Right ventricle myocardium superior (tissue), 1 donor: ENCODE data around the gene RRAD. TPM values are rescaled to one million over a fixed set of nuclear protein-coding genes. Genes with fewer than 3 reads are reported as not detected.
A peak's percentile ranks its signal among the peaks of the same experiment; 100 is the strongest.
"Not testable (repeated sequence)": the region's sequence is repeated elsewhere in the genome, so short reads cannot be mapped to it uniquely, and the experiment has no call there.

Experiments used
- ATAC-seq: fragments of 200-7000 bp; cut with Tn5 transposase; one replicate; pipeline ENCODE4 v1.9.1; 2020; ENCODE audit warnings: mild to moderate bottlenecking; ENCODE audit not compliant: poor library complexity
- DNase-seq: peaks from one replicate; pipeline ENCODE4 v3.0.0-alpha.2; 2020
- intact Hi-C: fragments of 100-400 bp; cut with DNase I; formaldehyde crosslinking; loops from one replicate; pipeline ENCODE4 v1.11.2; 2022
- total RNA-seq: library from RNA; stranded (reverse); fragmentation: NEBNext Ultra II Directional; extraction: Animal tissue kit (Norgen Biotek cat#: 25700); gene quantifications from one replicate; pipeline ENCODE4 v1.2.1, GENCODE V29; 2021
- donor health status: DM: no; HTN: yes; CAD: no; lungs with severe emphysema.

Gene RRAD
- total RNA-seq, 1 donor from 2014 or later, result 95.4 TPM

DNA sequence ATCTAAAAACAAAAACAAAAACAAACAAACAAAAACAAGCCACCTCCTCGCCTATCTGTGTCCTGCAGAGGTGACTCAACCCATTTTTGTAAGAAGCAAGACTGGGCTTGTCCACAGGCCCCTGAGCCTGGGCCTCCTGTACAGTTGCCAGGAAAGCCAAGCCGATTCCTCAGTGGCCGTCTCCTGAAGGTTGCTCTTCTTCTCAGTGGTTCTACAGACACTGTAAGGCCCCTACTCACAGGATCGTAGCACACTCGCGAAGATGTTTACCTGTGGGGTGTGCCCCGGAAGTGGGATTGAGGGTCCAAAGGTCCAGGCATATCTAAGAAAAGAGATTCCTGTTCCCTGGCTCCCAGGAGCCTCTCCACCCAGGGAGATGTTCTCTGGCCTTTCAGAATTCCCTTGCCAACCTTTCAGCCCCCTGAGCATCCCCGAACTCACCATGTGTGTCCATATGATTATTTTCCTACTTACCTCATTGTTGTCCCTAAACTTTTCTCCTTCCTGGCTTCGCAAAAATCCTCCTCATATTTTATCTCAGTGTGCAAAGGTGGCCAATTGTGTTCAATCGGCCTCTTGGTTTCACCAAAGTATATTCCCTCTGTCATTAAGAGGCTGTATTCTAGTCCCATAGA, 28.2 kb upstream of the RRAD start:
- intact Hi-C loops, result no loop called here
- ATAC-seq (peak; percentile 10), DNase-seq (no peak)

DNA sequence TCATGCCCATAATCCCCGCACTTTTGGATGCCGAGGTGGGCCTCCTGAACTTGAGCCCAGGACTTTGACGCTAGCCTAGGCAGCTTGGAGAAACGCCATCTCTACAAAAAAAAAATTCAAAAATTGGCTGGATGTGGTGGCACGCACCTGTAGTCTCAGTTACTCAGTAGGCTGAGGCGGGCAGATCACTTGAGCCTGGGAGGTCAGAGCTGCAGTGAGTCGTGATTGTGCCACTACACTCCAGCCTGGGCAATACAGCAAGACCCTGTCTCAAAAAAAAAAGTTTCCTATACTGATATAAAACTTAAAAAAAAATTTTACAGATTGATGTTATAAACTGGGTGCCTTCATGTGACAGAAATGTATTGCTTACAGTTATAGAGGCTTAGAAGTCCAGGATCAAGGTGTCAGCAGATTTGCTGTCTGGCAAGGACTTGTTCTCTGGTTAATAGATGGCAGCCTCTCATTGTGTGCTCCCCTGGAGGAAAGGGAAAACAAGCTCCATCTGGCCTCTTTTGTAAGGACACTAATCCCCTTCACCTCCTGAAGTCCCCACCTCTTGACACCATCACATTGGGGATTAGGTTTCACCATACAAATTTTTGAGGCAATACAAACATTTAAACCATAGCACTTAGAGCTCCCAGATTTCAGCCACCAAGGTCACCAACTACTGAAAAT, 27.2 kb upstream of the RRAD start:
- DNase-seq, result no peak
- intact Hi-C loops, result no loop called here
- ATAC-seq, result no peak

DNA sequence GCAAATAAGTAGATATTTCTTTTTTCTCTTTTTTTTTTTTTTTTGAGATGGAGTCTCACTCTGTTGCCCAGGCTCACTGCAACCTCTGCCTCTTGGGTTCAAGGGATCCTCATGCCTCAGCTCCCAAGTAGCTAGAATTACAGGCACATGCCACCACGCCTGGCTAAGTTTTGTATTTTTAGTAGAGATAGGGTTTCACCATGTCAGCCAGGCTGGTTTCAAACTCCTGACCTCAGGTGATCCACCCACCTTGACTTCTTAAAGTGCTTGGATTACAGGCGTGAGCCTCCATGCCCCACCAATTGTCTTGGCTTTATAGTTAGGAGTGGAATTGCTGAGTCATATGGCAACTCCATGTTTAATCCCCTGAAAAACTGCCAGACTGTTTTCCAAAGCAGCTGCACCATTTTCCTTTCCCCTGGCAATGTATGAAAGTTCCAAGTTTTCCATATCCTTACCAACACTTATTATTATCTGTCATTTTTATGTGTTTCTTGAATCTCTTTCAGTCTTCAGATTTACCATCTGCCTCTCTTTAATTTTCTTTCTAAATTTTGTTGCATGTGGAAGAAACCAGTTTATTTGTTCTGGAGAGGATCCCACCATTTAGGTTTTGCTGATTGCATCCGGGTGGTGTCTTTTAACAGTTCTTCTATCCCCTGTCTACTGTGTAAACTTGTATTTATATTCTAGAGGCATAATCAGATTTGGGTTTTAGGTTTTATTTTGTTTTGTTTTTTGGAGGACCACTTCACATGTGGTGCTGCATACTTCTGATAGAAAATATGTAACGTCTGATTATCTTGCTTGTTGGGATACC, 25.8 kb upstream of the RRAD start:
- DNase-seq (no peak), ATAC-seq (no peak)
- intact Hi-C loops, result no loop called here

DNA sequence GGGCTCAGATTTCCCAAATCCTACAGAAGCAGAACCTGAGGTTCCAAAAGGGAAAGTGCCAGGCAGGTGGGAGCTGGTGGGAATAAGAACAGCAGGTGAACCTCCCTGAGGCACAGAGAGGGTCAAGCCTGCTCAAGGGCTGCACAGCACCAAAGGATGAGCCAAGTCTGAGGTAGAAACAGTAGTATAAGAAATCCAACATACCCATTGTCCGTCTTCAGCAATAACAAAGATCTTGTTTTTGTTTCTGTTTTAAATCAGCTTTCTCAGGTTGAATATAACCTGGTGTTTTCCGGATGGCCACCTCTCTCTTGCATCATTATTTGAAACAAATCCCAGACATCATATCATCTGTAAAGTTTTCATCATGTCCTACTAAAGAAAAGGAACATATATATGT, 25.1 kb upstream of the RRAD start:
- intact Hi-C loops, result no loop called here
- DNase-seq (no peak), ATAC-seq (no peak)

DNA sequence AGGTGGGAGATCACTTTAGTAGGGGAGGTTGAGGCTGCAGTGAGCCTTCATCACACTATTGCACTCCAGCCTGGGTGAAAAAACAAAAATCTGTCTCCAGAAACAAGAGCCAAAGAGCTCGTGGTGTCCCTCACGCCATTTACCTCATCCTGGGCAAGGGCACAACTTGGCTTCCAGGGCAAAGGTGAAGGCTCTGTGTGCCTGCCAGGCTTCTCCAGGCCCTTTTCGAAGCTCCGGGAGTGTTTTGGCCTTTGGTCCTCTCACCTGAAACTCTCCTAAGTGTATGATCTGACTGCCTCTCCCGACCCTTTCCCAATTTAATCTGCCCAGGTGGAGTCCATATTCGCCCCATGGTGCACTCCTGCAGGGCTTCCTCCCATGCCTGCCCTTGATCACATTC, 24.1 kb upstream of the RRAD start:
- intact Hi-C loops, result no loop called here
- ATAC-seq, result no peak
- DNase-seq, result no peak

DNA sequence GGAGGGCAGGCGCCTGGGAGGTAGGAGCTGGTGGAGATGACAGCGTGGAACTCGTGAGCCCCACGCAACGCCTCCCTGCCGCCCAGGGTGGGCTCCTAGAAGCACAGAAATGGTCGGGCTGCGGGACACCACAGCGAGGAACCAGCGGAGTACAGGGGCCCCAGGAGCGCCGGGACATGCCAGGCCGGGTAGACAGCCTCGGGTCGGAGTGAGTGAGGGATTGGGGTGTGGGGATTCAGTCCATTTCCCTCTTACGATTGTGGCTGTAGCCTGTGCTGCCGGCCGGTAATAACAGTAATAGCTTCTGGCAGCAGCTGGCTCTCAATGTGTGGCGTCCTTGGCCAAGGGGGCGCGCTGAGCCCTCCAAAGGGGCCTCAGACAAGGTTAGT, 23.5 kb upstream of the RRAD start:
- intact Hi-C loops, result no loop called here
- DNase-seq (no peak), ATAC-seq (no peak)

DNA sequence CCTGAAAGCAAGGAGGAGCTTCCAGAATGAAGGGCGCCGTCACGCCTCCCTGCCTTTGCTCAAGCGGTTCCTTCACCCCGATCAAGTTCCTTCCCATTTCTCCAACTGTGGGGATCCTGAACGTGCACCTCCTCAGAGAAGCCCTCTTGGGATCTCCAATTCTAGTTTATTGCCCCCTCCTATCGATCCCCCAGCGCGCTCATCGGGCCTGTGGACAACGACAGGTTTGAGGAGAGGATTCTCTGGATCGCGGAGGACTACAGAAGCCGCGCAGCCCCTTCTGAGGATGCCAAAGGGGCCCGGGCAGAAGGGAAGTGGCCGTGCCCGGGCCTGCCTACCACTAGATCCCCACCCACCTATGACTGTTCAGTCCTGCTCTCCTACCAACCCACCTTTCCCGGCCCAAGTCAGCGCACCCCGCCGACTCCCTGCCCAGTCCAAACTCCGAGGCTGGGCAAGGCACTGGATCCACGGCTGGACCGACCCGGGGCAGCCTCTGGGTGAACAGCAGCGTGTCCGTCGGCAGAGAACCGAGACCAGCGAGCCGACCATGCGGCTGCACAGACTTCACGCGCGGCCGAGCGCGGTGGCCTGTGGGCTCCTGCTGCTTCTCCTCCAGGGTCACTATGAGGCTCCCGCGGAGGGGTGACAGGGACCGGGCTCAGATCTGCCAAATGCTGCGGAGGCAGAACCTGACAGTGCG, 22.9 kb upstream of the RRAD start:
- no peak for DNase-seq
- intact Hi-C loops, result no loop called here

DNA sequence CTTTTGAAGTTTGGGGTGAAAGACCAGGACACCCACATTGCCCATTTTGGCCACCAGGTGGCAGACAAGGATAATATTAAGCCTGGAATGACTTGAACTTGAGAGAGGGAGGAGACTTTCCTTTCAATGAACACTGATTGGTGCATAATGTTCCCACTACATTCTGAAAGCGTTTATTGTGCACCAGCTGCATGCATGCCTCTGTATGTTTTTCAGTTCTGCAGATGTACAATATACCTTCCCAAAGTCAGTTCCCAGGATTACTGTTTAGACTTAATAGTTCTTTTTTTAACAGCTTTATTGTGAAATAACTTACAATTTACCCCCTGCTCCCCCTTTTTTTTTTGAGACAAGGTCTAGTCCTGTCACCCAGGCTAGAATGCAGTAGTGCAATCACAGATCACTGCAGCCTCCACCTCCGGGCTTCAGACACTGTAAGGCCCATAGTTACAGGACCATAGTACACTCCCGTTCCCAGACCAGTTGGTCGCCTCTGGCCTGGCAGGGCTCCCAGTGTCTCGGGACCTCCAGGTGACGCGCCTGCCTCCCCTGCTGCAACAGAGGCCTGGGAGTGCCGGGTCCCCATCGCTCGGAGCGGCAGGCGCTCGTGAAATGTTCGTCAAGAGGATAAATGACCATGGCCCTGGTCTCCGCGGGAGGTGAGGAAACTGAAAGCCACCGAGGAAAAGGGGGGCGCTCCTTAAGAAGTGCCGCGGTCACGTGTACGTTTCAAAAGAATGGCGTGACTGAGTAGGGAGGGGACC, 22.1 kb upstream of the RRAD start:
- ATAC-seq, result peak; percentile 78
- intact Hi-C loops, result no loop called here
- DNase-seq, result peak; percentile 83

More for the DNA sequence above, 22.9 kb upstream of the RRAD start:
- ATAC-seq, result peak; percentile 9

DNA sequence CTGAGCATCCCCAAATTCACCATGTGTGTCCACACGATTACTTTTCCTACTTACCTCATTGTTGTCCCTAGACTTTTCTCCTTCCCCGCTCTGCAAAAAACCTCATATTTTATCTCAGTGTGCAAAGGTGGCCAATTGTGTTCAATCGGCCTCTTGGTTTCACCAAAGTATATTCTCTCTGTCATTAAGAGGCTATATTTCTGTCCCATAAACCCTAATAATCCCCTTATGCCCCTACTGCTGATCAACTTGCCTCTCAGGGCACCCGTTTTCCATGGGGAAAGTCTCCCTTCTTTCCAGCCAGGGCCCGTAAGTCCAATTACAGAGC, 21.6 kb upstream of the RRAD start:
- no peak for DNase-seq
- ATAC-seq, result no peak
- intact Hi-C loops, result no loop called here

DNA sequence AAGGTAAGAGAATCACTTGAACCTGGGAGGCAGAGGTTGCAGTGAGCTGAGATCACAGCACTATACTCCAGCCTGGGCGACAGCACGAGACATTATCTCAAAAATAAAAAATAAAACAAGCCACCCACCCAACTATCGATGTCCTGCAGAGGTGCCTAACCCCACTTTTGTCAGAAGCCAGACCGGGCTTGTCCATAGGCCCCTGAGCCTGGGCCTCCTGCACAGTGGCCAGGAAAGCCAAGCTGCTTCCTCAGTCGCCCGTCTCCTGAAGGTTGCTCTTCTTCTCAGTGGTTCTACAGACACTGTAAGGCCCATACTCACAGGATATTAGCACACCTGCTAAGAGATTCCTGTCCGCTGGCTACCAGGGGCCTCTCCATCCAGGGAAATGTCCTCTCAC, 21.2 kb upstream of the RRAD start:
- DNase-seq, result no peak
- ATAC-seq, result no peak
- intact Hi-C loops, result no loop called here

DNA sequence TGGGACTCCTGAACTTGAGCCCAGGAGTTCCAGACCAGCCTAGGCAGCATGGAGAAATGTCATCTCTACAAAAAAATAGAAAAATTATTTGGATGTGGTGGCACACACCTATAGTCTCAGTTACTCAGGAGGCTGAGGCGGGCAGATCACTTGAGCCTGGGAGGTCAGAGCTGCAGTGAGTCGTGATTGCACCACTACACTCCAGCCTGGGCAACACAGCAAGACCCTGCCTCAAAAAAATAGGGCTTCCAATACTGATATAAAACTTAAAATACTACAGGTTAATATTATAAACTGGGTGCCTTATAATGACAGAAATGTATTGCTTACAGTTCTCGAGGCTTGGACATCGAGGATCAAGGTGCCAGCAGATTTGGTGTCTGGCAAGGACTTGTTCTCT, 20.6 kb upstream of the RRAD start:
- ATAC-seq (no peak), DNase-seq (no peak)
- intact Hi-C loops, result no loop called here

DNA sequence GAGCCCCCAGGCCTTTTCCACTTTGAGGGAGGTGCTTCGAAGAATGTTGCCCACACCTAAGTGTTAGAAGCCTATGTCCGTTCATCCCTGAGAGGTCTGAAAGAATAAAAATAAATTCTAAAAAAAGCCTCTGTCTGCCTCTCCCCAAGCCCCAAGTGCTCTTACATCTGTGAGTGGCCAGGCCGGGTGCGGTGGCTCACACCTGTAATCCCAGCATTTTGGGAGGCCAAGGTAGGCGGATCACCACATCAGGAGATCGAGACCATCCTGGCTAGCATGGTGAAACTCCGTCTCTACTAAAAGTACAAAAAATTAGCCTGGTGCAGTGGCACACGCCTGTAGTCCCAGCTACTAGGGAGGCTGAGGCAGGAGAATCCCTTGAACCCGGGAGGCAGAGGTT, 19.6 kb upstream of the RRAD start:
- ATAC-seq, DNase-seq, intact Hi-C loops: not testable (repeated sequence)

DNA sequence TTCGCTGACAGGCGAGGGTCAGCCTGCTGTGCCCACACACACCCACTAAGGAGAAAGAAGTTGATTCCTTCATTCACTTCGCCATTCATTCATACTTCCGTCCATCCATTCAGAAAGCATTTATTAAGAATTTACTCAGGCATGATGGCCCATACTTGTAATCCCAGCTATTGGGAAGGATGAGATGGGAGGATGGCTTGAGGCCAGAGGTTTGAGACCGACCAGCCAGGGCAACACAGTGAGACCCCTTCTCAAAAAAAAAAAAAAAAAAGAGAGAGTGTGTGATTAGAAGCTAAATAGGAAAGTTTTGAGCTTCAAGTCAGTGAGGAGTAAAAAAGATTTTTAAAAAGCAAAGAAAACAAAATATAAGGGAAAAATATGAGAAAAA, 18.7 kb upstream of the RRAD start:
- intact Hi-C loops, result no loop called here
- DNase-seq (no peak), ATAC-seq (no peak)

DNA sequence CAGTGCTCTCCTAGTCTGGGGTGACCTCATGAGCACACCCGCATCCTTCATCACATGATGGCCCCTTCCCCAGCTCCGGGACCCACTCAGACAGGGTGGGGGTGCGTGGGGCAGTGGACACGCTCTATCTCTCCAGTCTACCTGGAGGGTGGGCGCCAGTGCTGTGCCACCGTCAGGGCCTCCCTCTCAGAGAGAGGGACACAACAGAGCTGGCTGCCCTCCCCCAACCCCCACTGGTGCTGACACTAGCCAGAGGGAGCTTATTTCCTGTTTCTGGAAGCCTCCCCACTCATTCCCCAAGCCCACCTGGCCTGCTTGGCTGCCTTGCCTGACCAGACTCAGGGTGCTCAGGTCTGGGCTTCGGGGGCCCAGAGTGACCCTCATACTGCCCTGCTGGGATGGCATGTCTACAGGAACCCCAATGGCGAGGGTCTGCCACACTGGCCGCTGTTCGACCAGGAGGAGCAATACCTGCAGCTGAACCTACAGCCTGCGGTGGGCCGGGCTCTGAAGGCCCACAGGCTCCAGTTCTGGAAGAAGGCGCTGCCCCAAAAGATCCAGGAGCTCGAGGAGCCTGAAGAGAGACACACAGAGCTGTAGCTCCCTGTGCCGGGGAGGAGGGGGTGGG, 18.2 kb upstream of the RRAD start:
- DNase-seq (no peak), ATAC-seq (no peak)
- intact Hi-C loops, result no loop called here

DNA sequence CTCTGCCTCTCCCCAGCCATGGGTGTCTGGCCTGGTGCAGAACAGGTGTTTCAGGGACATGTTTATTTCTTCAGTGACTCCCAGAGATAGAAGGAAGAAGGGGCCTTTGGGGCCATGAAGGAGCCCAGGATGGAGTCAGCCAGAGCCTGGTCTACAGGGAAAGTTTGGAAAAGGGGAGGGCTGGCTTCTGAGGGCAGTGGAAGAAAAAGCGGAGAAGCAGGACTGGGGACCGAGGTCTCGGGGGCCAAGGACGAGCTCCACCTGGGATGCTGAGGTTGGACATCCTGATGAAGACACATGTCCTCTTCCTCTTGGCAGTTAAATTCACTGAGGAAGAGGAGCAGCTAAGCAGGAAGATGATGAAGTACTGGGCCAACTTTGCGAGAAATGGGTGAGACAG, 17.6 kb upstream of the RRAD start:
- DNase-seq (peak; percentile 4), ATAC-seq (no peak)
- intact Hi-C loops, result no loop called here

DNA sequence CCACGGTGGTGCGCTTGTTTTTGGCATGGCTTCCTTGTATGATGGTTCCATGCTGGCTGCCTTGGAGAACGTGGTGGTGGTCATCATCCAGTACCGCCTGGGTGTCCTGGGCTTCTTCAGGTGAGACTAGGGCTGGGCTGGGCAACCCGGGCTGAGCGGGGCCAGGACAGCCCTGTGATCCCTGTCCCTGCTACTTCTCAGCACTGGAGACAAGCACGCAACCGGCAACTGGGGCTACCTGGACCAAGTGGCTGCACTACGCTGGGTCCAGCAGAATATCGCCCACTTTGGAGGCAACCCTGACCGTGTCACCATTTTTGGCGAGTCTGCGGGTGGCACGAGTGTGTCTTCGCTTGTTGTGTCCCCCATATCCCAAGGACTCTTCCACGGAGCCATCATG, 14.9 kb upstream of the RRAD start:
- intact Hi-C loops, result no loop called here
- DNase-seq (no peak), ATAC-seq (no peak)

DNA sequence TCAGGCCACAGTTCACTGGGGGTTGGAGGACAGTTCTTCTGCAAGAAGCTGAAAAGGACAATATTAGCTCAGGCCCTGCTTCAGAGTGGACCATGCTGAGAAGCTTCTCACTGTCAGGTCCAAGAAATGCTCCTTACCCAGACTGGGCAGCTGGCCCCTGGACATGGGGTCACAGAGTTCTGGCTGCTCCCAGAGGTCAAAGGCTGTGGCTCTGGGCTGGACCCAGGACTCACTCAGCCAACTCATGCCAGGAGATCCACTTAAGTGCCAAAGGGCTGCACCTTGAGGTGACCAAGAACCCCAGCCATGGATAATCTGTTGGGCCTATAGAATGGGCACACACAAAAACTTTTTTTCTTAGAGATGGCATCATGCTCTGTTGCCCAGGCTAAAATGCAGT, 14.0 kb upstream of the RRAD start:
- DNase-seq (no peak), ATAC-seq (no peak)
- intact Hi-C loops, result loop anchor here (5.0 kb wide), 1 partner anchor 37 kb away; no protein-coding TSS in a partner anchor

DNA sequence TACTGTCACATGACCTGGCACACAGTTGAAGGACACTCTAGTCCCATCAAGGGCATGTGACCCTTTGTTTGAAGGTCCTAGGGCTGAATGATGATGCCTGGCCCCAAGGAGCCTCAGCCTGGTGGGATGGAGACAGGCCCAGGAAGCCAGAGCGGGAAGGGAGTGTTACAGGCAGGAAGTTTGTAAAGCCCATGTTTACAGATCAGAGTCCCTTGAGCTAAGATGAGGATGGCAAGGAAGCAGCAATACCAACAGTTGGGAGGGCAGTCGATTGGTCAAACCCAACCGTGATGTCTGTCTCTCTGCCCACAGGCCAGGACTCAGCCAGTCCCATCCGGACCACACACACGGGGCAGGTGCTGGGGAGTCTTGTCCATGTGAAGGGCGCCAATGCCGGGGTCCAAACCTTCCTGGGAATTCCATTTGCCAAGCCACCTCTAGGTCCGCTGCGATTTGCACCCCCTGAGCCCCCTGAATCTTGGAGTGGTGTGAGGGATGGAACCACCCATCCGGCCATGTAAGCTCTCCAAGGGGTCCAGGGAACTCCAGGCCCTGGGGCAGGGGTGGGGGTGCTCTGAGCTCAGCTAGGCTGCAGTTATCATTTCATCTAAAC, 12.5 kb upstream of the RRAD start:
- intact Hi-C loops, result loop anchor here (5.0 kb wide), 1 partner anchor 36 kb away; no protein-coding TSS in a partner anchor
- no peak for ATAC-seq
- DNase-seq, result no peak
